Measurements from ENCODE around the gene FOSL2. TPM values are rescaled to one million over a fixed set of nuclear protein-coding genes. Genes with fewer than 3 reads are reported as not detected.

FOSL2 gene
- total RNA-seq, 2 donors from 2014 or later, result 54.0 to 116 TPM

DNA sequence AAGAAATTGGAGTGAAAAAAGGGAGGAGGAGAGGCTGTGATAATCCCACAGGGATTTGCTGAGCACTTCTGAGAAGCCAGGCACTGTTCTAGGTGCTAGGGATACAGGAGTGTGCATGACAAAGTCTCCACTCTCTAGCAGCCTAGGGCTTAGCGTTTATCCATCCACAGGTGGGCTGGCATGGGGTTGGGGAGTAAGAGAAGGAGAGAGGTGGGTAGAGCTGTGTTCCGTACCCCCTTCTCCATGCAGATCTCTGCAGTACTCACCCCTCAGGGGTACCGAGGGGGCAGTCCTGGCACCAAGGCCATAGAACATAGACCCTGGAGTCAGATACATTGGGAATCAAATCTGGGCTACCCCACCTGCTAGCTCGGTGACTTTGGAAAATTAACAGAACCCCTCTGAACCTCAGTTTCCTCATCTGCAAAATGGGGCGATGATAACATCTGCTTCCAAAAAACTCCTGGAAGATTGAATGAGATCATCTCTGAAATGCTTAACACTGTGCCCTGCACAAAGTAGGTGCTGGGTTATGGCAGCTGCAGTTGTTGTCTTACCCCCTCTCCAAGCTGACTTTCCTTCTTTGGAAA, 18.6 kb downstream of the FOSL2 start:
- Histone ChIP-seq H3K9me3 (no peaks in the 10 kb centered on the region), H3K27ac (no peak overlapping the region), H3K27me3 (no peaks in the 10 kb centered on the region), H3K36me3 (peaks cover 100% of the 10 kb centered on the region), H3K4me1 (peaks cover 0 to 56% of the 10 kb centered on the region in 2 donors), H3K4me3 (no peak overlapping the region)
- TF ChIP-seq, protein P1, sequence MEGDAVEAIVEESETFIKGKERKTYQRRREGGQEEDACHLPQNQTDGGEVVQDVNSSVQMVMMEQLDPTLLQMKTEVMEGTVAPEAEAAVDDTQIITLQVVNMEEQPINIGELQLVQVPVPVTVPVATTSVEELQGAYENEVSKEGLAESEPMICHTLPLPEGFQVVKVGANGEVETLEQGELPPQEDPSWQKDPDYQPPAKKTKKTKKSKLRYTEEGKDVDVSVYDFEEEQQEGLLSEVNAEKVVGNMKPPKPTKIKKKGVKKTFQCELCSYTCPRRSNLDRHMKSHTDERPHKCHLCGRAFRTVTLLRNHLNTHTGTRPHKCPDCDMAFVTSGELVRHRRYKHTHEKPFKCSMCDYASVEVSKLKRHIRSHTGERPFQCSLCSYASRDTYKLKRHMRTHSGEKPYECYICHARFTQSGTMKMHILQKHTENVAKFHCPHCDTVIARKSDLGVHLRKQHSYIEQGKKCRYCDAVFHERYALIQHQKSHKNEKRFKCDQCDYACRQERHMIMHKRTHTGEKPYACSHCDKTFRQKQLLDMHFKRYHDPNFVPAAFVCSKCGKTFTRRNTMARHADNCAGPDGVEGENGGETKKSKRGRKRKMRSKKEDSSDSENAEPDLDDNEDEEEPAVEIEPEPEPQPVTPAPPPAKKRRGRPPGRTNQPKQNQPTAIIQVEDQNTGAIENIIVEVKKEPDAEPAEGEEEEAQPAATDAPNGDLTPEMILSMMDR (IDR thresholded peaks at IDR 0.05), result no peak
- no peak for DNase-seq (ENCODE audit: low spot score)

DNA sequence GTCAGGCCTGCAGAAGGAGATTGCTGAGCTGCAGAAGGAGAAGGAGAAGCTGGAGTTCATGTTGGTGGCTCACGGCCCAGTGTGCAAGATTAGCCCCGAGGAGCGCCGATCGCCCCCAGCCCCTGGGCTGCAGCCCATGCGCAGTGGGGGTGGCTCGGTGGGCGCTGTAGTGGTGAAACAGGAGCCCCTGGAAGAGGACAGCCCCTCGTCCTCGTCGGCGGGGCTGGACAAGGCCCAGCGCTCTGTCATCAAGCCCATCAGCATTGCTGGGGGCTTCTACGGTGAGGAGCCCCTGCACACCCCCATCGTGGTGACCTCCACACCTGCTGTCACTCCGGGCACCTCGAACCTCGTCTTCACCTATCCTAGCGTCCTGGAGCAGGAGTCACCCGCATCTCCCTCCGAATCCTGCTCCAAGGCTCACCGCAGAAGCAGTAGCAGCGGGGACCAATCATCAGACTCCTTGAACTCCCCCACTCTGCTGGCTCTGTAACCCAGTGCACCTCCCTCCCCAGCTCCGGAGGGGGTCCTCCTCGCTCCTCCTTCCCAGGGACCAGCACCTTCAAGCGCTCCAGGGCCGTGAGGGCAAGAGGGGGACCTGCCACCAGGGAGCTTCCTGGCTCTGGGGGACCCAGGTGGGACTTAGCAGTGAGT, 19.4 kb downstream of the FOSL2 start:
- Histone ChIP-seq H3K4me3 (no peak overlapping the region), H3K36me3 (peaks cover 99% of the 10 kb centered on the region), H3K27ac (no peak overlapping the region), H3K27me3 (no peaks in the 10 kb centered on the region), H3K4me1 (peaks cover 0 to 47% of the 10 kb centered on the region in 2 donors), H3K9me3 (no peaks in the 10 kb centered on the region)
- DNase-seq (ENCODE audit: low spot score), result no peak
- TF ChIP-seq, protein P1 (IDR thresholded peaks at IDR 0.05), result no peak

- Histone ChIP-seq H3K9me3 (no peaks in the 10 kb centered on the region), H3K4me1 (peaks cover 0 to 41% of the 10 kb centered on the region in 2 donors), H3K4me3 (no peak overlapping the region), H3K27ac (no peak overlapping the region), H3K27me3 (no peaks in the 10 kb centered on the region), H3K36me3 (peaks cover 93% of the 10 kb centered on the region)
- DNase-seq (ENCODE audit: low spot score), result no peak
- TF ChIP-seq, protein P1 (IDR thresholded peaks at IDR 0.05), result no peak
These were observed 20.0 kb downstream of the FOSL2 start for GRCh38 chr2:28412625-28413151.

DNA sequence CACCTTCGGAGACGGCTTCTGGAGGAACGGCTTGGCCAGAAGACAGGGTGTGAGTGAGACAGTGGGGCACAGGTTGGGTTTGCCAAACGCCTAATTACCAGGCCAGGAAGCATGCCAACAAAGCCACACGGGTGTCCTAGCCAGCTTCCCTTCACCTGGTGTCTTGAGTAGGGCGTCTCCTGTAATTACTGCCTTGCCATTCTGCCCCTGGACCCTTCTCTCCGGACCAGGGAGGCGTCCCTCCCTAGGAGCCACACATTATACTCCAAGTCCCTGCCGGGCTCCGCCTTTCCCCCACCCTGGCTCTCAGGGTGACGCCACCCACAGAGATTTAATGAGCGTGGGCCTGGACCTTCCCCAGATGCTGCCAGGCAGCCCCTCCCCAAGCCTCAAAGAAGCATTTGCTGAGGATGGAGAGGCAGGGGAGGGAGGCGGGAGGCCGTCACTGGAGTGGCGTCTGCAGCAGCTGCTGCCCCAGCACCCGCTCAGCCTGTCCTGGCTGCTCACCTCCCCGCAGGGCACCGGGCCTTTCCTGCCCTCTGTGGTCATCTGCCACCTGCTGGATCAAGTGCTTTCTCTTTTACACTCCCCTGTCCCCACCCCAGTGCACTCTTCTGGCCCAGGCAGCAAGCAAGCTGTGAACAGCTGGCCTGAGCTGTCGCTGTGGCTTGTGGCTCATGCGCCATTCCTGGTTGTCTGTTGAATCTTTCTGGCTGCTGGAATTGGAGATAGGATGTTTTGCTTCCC, 20.7 kb downstream of the FOSL2 start:
- H3K4me3 ChIP-seq, result no peak overlapping the region
- H3K36me3 ChIP-seq, result peaks cover 93% of the 10 kb centered on the region
- no peaks in the 10 kb centered on the region for H3K9me3 ChIP-seq
- H3K4me1 ChIP-seq, result peaks cover 0 to 37% of the 10 kb centered on the region in 2 donors
- no peak for DNase-seq (ENCODE audit: low spot score)
- no peaks in the 10 kb centered on the region for H3K27me3 ChIP-seq
- TF ChIP-seq, protein P1 (IDR thresholded peaks at IDR 0.05), result no peak
- H3K27ac ChIP-seq, result no peak overlapping the region

- no peak for DNase-seq (ENCODE audit: low spot score)
- Histone ChIP-seq H3K27ac (no peak overlapping the region), H3K9me3 (no peaks in the 10 kb centered on the region), H3K4me1 (peaks cover 0 to 34% of the 10 kb centered on the region in 2 donors), H3K36me3 (peaks cover 87% of the 10 kb centered on the region), H3K4me3 (no peak overlapping the region), H3K27me3 (no peaks in the 10 kb centered on the region)
- TF ChIP-seq, protein P1 (IDR thresholded peaks at IDR 0.05), result no peak
These were observed 21.2 kb downstream of the FOSL2 start for GRCh38 chr2:28413899-28414295.

Data from right atrium auricular region (tissue), 2 donors.